ENCODE results near the gene SAP25.

- TF ChIP-seq JUNB (IDR thresholded peaks at IDR 0.05; ENCODE audit: unreplicated experiment): no peak
- TF ChIP-seq EZH2 (IDR thresholded peaks at IDR 0.05; ENCODE audit: low read depth, unreplicated experiment): no peak
- TF ChIP-seq, protein P1, sequence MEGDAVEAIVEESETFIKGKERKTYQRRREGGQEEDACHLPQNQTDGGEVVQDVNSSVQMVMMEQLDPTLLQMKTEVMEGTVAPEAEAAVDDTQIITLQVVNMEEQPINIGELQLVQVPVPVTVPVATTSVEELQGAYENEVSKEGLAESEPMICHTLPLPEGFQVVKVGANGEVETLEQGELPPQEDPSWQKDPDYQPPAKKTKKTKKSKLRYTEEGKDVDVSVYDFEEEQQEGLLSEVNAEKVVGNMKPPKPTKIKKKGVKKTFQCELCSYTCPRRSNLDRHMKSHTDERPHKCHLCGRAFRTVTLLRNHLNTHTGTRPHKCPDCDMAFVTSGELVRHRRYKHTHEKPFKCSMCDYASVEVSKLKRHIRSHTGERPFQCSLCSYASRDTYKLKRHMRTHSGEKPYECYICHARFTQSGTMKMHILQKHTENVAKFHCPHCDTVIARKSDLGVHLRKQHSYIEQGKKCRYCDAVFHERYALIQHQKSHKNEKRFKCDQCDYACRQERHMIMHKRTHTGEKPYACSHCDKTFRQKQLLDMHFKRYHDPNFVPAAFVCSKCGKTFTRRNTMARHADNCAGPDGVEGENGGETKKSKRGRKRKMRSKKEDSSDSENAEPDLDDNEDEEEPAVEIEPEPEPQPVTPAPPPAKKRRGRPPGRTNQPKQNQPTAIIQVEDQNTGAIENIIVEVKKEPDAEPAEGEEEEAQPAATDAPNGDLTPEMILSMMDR (conservative IDR thresholded peaks at IDR 0.05; ENCODE audit: low read depth in 2 of 2): no peak
- TF ChIP-seq REST (IDR thresholded peaks at IDR 0.05; ENCODE audit: unreplicated experiment): no peak
- no peak for TF ChIP-seq EZH2phosphoT487 (IDR thresholded peaks at IDR 0.05; ENCODE audit: unreplicated experiment)
- no peak for TF ChIP-seq CREB1 (CRISPR knock-in tag; IDR thresholded peaks at IDR 0.05; ENCODE audit: low read depth)
- TF ChIP-seq POLR2AphosphoS5 (IDR thresholded peaks at IDR 0.05; ENCODE audit: low read depth): no peak
- no peak for TF ChIP-seq ZNF114 (CRISPR knock-in tag; IDR thresholded peaks at IDR 0.05)
These were observed 20.7 kb downstream of the SAP25 start for GRCh38 chr7:100553032-100553431.
